Prostate gland (tissue), 2 donors: ENCODE results near the gene EIPR1. TPM values are rescaled to one million over a fixed set of nuclear protein-coding genes. Genes with fewer than 3 reads are reported as not detected.

Source experiments
- DNase-seq: peaks from one replicate; pipeline ENCODE4 v3.0.0-alpha.2; 2019; ENCODE audit warnings: low spot score
- H3K27ac ChIP-seq, 2 donors: fragments of 200-600 bp; sonication (generic); 2 replicates each; pipeline ENCODE4 v1.5.1; 2017 to 2019
- H3K27me3 ChIP-seq: fragments of 200-600 bp; sonication (generic); replicated peaks from 2 replicates; pipeline ENCODE4 v1.5.1; 2019; ENCODE audit not compliant: insufficient read depth
- H3K36me3 ChIP-seq, 2 donors: fragments of 200-600 bp; sonication (generic); 1 replicate in 1 of 2; 2 replicates in 1 of 2; pipeline versions ENCODE4 v1.5.1 to v1.8.1; 2017 to 2019
- H3K4me1 ChIP-seq: fragments of 200-600 bp; sonication (generic); replicated peaks from 2 replicates; pipeline ENCODE4 v1.5.1; 2019
- H3K4me3 ChIP-seq, 2 donors: fragments of 200-600 bp; sonication (generic); 2 replicates each; pipeline ENCODE4 v1.5.1; 2017 to 2019
- H3K9me3 ChIP-seq: fragments of 200-600 bp; sonication (generic); 2 replicates; pipeline ENCODE4 v1.5.1; 2017
- POLR2A ChIP-seq: fragments of 450-650 bp; IDR thresholded peaks from one replicate; pipeline ENCODE4 v1.6.1; 2016; ENCODE audit warnings: antibody characterized with exemption, mild to moderate bottlenecking
- POLR2AphosphoS5 ChIP-seq: sonication (generic); formaldehyde crosslinking; IDR thresholded peaks from one replicate; pipeline ENCODE4 v1.6.1; 2017; ENCODE audit warnings: antibody characterized with exemption
- WGBS: methylation state at CpG from one replicate; pipeline ENCODE4 v1.1.5; 2018; 5-methylcytosine and 5-hydroxymethylcytosine counted together
- intact Hi-C: fragments of 100-400 bp; cut with DNase I; formaldehyde crosslinking; loops from one replicate; pipeline ENCODE4 v1.14.2; 2022
- total RNA-seq, 2 donors: library from RNA; depleted of rRNA; stranded (reverse); fragments of >200 nt; gene quantifications; one replicate each; pipeline ENCODE4 v1.1.0, GENCODE V29; 2016
- TF ChIP-seq, protein P1 (sequence below), 4 experiments: fragments of 200-600 bp in 2 of 4; fragments of 450-650 bp in 2 of 4; sonication (generic) in 2 of 4; IDR thresholded peaks; 1 replicate in 3 of 4; 2 replicates in 1 of 4; pipeline ENCODE4 v1.5.1; 2016 to 2019; ENCODE audit warnings: antibody characterized with exemption in 4 of 4, mild to moderate bottlenecking in 2 of 4, moderate library complexity in 2 of 4

EIPR1 gene
- total RNA-seq, 2 donors from 2014 or later: 30.0 to 52.3 TPM

DNA sequence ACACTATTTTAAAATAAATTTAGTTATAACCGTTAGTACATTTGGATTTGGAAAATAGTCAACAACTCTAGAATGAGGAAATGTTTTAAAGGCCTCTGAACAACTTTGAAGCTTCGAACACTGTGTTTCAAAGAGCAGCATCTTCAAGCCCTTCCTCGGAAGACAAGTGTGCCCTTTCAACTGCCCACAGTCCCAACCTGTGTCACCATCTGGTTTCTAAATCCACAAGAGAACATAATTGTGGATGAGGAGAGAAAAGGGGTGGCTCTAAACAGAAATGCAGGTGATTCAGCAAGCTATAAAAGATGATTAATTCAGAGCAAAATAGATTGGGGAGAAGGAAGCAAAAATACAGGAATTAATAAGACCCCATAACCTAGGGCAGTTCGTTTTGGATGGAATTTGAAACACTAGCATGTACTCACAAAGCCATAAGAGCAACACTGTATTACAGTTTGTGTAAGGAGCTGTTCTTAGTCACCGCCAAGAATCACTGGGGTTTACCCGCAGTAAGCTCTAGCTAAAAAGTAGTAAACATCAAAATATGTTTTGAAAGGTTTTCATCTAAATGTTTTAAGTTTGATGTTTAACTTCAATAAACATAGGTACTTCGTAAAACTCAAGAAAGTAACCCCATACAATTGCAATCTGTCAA is 160.7 kb downstream of the EIPR1 start:
- Histone ChIP-seq H3K27me3 (no peaks in the 10 kb centered on the region), H3K4me3 (no peak overlapping the region), H3K4me1 (no peaks in the 10 kb centered on the region), H3K27ac (no peak overlapping the region), H3K9me3 (no peaks in the 10 kb centered on the region), H3K36me3 (no peaks in the 10 kb centered on the region)
- no peak for TF ChIP-seq POLR2A
- TF ChIP-seq, protein P1, sequence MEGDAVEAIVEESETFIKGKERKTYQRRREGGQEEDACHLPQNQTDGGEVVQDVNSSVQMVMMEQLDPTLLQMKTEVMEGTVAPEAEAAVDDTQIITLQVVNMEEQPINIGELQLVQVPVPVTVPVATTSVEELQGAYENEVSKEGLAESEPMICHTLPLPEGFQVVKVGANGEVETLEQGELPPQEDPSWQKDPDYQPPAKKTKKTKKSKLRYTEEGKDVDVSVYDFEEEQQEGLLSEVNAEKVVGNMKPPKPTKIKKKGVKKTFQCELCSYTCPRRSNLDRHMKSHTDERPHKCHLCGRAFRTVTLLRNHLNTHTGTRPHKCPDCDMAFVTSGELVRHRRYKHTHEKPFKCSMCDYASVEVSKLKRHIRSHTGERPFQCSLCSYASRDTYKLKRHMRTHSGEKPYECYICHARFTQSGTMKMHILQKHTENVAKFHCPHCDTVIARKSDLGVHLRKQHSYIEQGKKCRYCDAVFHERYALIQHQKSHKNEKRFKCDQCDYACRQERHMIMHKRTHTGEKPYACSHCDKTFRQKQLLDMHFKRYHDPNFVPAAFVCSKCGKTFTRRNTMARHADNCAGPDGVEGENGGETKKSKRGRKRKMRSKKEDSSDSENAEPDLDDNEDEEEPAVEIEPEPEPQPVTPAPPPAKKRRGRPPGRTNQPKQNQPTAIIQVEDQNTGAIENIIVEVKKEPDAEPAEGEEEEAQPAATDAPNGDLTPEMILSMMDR (IDR thresholded peaks at IDR 0.05): no peak
- 91% methylated on average over 7 of the region's 7 CpGs for WGBS
- intact Hi-C loops: no loop called here
- no peak for DNase-seq

DNA sequence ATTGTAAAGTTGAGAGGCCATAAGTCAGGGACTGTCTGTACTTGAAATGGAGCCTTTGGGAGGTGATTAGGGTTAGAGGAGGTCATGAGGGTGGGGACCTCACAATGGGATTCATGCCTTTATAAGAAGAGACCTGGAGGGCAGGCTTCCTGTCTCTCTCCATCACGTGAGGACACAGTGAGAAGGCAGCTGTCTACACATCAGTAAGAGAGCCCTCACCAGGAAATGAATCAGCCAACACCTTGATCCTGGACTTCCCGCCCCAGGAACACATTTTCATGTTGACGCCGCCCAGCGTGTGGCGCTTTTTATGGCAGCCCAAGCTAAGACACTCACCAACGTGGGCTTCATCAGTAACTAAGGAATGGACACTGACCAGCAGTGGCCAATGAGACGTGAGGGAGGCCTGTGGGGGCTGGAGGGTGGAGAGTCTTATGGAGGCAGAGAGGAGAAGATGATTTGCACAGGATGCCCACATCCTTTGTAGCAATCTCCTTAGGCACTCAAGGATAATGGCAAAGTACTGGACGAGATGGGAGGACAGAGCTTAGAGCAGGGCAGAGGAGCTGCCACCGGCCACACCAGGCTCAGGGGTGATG is 162.7 kb downstream of the EIPR1 start:
- Histone ChIP-seq H3K4me3 (no peak overlapping the region), H3K4me1 (no peaks in the 10 kb centered on the region), H3K27me3 (no peaks in the 10 kb centered on the region), H3K9me3 (no peaks in the 10 kb centered on the region), H3K27ac (no peak overlapping the region), H3K36me3 (no peaks in the 10 kb centered on the region)
- 81% methylated on average over 10 of the region's 10 CpGs for WGBS
- TF ChIP-seq POLR2A (no peak), POLR2AphosphoS5 (no peak)
- TF ChIP-seq, protein P1 (IDR thresholded peaks at IDR 0.05): no peak
- no peak for DNase-seq
- intact Hi-C loops: no loop called here

DNA sequence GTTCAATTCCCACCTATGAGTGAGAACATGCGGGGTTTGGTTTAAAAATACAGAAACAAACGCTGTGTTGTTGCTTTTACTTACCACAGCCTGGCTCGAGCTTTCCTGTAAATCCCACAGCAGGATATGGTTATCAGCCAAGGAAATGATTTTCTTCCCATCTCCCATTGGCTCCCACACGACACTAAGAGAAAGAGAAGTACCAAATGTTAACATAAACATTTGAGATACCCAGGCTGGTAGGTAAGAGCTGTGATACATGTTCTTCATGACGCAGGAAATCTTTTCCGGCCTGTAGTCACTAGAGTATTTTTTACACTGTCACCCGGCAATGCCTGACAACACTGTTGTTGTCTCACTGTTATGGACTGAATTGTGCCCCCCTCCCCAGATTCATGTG is 163.6 kb downstream of the EIPR1 start:
- no peak overlapping the region for H3K27ac ChIP-seq
- 93% methylated on average over 7 of the region's 7 CpGs for WGBS
- no peaks in the 10 kb centered on the region for H3K27me3 ChIP-seq
- no peak for DNase-seq
- TF ChIP-seq POLR2AphosphoS5 (no peak), POLR2A (no peak)
- TF ChIP-seq, protein P1 (IDR thresholded peaks at IDR 0.05): no peak
- no peaks in the 10 kb centered on the region for H3K36me3 ChIP-seq
- no peak overlapping the region for H3K4me3 ChIP-seq
- intact Hi-C loops: no loop called here
- H3K4me1 ChIP-seq: no peaks in the 10 kb centered on the region
- no peaks in the 10 kb centered on the region for H3K9me3 ChIP-seq

GRCh38 chr2:3212984-3213383 is 164.6 kb downstream of the EIPR1 start:
- 97% methylated on average over 6 of the region's 6 CpGs for WGBS
- TF ChIP-seq POLR2A: no peak
- TF ChIP-seq, protein P1 (IDR thresholded peaks at IDR 0.05): no peak
- TF ChIP-seq POLR2AphosphoS5: no peak
- Histone ChIP-seq H3K27me3 (no peaks in the 10 kb centered on the region), H3K4me1 (no peaks in the 10 kb centered on the region), H3K4me3 (no peak overlapping the region), H3K27ac (no peak overlapping the region), H3K36me3 (no peaks in the 10 kb centered on the region), H3K9me3 (no peaks in the 10 kb centered on the region)
- intact Hi-C loops: no loop called here
- no peak for DNase-seq

- no peaks in the 10 kb centered on the region for H3K27me3 ChIP-seq
- H3K4me3 ChIP-seq: no peak overlapping the region
- no peaks in the 10 kb centered on the region for H3K9me3 ChIP-seq
- H3K36me3 ChIP-seq: no peaks in the 10 kb centered on the region
- no peaks in the 10 kb centered on the region for H3K4me1 ChIP-seq
- TF ChIP-seq POLR2AphosphoS5: no peak
- TF ChIP-seq, protein P1 (IDR thresholded peaks at IDR 0.05): no peak
- no peak for TF ChIP-seq POLR2A
- no peak overlapping the region for H3K27ac ChIP-seq
- 99% methylated on average over 5 of the region's 5 CpGs for WGBS
- intact Hi-C loops: no loop called here
- no peak for DNase-seq
These were observed 165.6 kb downstream of the EIPR1 start for GRCh38 chr2:3212061-3212362.
